HCT116 (cell line): ENCODE data around the gene FILIP1. TPM values are rescaled to one million over a fixed set of nuclear protein-coding genes. Genes with fewer than 3 reads are reported as not detected.

Source experiments
- ATAC-seq: fragments of 200-7000 bp; cut with Tn5 transposase; 2 replicates; pipeline ENCODE4 v1.9.1; 2020; ENCODE audit warnings: mild to moderate bottlenecking, moderate library complexity
- BruUV-seq: library from RNA; stranded (reverse); fragments of 400-500 nt; replicated peaks from 2 replicates; lab custom pipeline; 2021; lab: Mats Ljungman, UMichigan
- CTCF ChIA-PET: fragments of 300-600 bp; sonication (Branson Sonifier 250); formaldehyde crosslinking; loops from one replicate; lab custom pipeline; 2021; ENCODE audit warnings: antibody characterized with exemption; lab: Charles Lee
- POLR2A ChIA-PET: fragments of 300-600, 350-600 bp; sonication (Branson Sonifier 250); formaldehyde crosslinking; loops from one replicate; lab custom pipeline; 2021; ENCODE audit warnings: antibody characterized with exemption; lab: Charles Lee
- RAD21 ChIA-PET, 2 experiments: fragments of 300-600 bp; sonication (Branson Sonifier 250); formaldehyde crosslinking; loops; one replicate each; lab custom pipeline; 2023; ENCODE audit warnings: low total read pairs in 2 of 2; ENCODE audit not compliant: uncharacterized antibody in 2 of 2, unreplicated experiment in 2 of 2, low non-redundant PET in 1 of 2; lab: Charles Lee
- DNase-seq: peaks from one replicate; pipeline ENCODE4 v3.0.0-alpha.2; 2010; ENCODE audit warnings: low read depth, low spot score
- H2AFZ ChIP-seq: fragments of 200-600 bp; shearing (Covaris generic), sonication (generic); 2 replicates; pipeline ENCODE4 v1.6.1; 2017; ENCODE audit warnings: low read depth, mixed run types, mixed read lengths, antibody characterized with exemption, low read length; ENCODE audit not compliant: poor library complexity, severe bottlenecking
- H3K27ac ChIP-seq: 2 replicates; pipeline ENCODE4 v1.5.1; 2012; ENCODE audit warnings: low read depth, low read length
- H3K27me3 ChIP-seq: fragments of 200-600 bp; sonication (generic); 2 replicates; pipeline ENCODE4 v1.6.1; 2016; ENCODE audit warnings: mixed run types, low read length, mixed read lengths; ENCODE audit not compliant: insufficient read depth
- H3K36me3 ChIP-seq, 2 experiments: fragments of 200-500 bp in 1 of 2; fragments of 200-600 bp in 1 of 2; sonication (Bioruptor generic) in 1 of 2; sonication (generic) in 1 of 2; 2 replicates each; pipeline versions ENCODE4 v1.5.1 to v1.6.1; 2014 to 2016; ENCODE audit warnings: low read length in 2 of 2, inconsistent platforms in 1 of 2, mixed read lengths in 1 of 2, mixed run types in 1 of 2; ENCODE audit not compliant: insufficient read depth in 2 of 2, control insufficient read depth in 1 of 2
- H3K4me1 ChIP-seq, 2 experiments: fragments of 200-600 bp in 1 of 2; sonication (generic) in 1 of 2; 2 replicates each; pipeline versions ENCODE4 v1.5.1 to v1.6.1; 2012 to 2017; ENCODE audit warnings: low read length in 2 of 2, inconsistent platforms in 1 of 2, mild to moderate bottlenecking in 1 of 2, mixed read lengths in 1 of 2, mixed run types in 1 of 2, moderate library complexity in 1 of 2; ENCODE audit not compliant: insufficient read depth in 2 of 2, control insufficient read depth in 1 of 2
- H3K4me2 ChIP-seq: fragments of 200-600 bp; sonication (generic); 2 replicates; pipeline ENCODE4 v1.6.1; 2017; ENCODE audit warnings: mixed run types, low read length, mixed read lengths
- H3K4me3 ChIP-seq, 2 experiments: fragments of 200-600 bp in 1 of 2; sonication (generic) in 1 of 2; replicated peaks in 1 of 2; 2 replicates each; pipeline ENCODE4 v1.5.1; 2011 to 2016; ENCODE audit warnings: low read length in 2 of 2, control low read depth in 1 of 2, low read depth in 1 of 2, mild to moderate bottlenecking in 1 of 2, mixed read lengths in 1 of 2, mixed run types in 1 of 2
- H3K79me2 ChIP-seq: fragments of 200-600 bp; sonication (generic); 2 replicates; pipeline ENCODE4 v1.6.1; 2017; ENCODE audit warnings: mild to moderate bottlenecking, mixed run types, low read length, moderate library complexity, mixed read lengths; ENCODE audit not compliant: insufficient read depth
- H3K9ac ChIP-seq: fragments of 200-600 bp; sonication (generic); 2 replicates; pipeline ENCODE4 v1.6.1; 2016; ENCODE audit warnings: low read length, mixed read lengths
- H3K9me2 ChIP-seq: fragments of 200-600 bp; sonication (generic), shearing (Covaris generic); 2 replicates; pipeline ENCODE4 v1.6.1; 2017; ENCODE audit warnings: mixed run types, mild to moderate bottlenecking, moderate library complexity; ENCODE audit not compliant: insufficient read depth
- H3K9me3 ChIP-seq, 2 experiments: fragments of 200-500 bp in 1 of 2; fragments of 200-600 bp in 1 of 2; sonication (Bioruptor generic) in 1 of 2; sonication (generic) in 1 of 2; 2 replicates each; pipeline ENCODE4 v1.6.1; 2014 to 2017; ENCODE audit warnings: low read length in 2 of 2, mixed read lengths in 2 of 2, inconsistent platforms in 1 of 2, low read depth in 1 of 2, mild to moderate bottlenecking in 1 of 2, mixed run types in 1 of 2, moderate library complexity in 1 of 2; ENCODE audit not compliant: control insufficient read depth in 1 of 2, insufficient read depth in 1 of 2
- H4K20me1 ChIP-seq: fragments of 200-600 bp; sonication (generic), shearing (Covaris generic); 2 replicates; pipeline ENCODE4 v1.6.1; 2017; ENCODE audit warnings: mixed run types, mild to moderate bottlenecking, moderate library complexity; ENCODE audit not compliant: insufficient read depth
- CBX3 ChIP-seq: IDR thresholded peaks from 2 replicates; pipeline ENCODE4 v1.6.1; 2012; ENCODE audit warnings: low read depth
- EGR1 ChIP-seq: IDR thresholded peaks from 2 replicates; pipeline ENCODE4 v1.6.1; 2012; ENCODE audit warnings: low read depth
- EZH2 ChIP-seq: fragments of 200-600 bp; sonication (generic); IDR thresholded peaks from 2 replicates; pipeline ENCODE4 v1.6.1; 2017; ENCODE audit warnings: antibody characterized with exemption, mixed run types
- EZH2phosphoT487 ChIP-seq: fragments of 200-600 bp; IDR thresholded peaks from 2 replicates; pipeline ENCODE4 v1.6.1; 2018; ENCODE audit warnings: antibody characterized with exemption, borderline replicate concordance
- FOSL1 ChIP-seq: IDR thresholded peaks from 2 replicates; pipeline ENCODE4 v1.6.1; 2012; ENCODE audit warnings: low read depth
- JUND ChIP-seq: IDR thresholded peaks from 2 replicates; pipeline ENCODE4 v1.6.1; 2012
- POLR2A ChIP-seq: IDR thresholded peaks from 2 replicates; pipeline ENCODE4 v1.7.0; 2011; ENCODE audit warnings: borderline replicate concordance; ENCODE audit not compliant: insufficient read depth, insufficient read length; ENCODE audit errors: extremely low read depth
- RAD21 ChIP-seq: IDR thresholded peaks from 2 replicates; pipeline ENCODE4 v1.6.1; 2012; ENCODE audit warnings: low read depth, mild to moderate bottlenecking
- SIN3A ChIP-seq: IDR thresholded peaks from 2 replicates; pipeline ENCODE4 v1.6.1; 2012; ENCODE audit warnings: low read depth
- SP1 ChIP-seq: IDR thresholded peaks from 2 replicates; pipeline ENCODE4 v1.6.1; 2012; ENCODE audit warnings: low read depth
- SRF ChIP-seq: IDR thresholded peaks from 2 replicates; pipeline ENCODE4 v1.6.1; 2012; ENCODE audit warnings: low read depth
- TCF7L2 ChIP-seq: IDR thresholded peaks from 2 replicates; pipeline ENCODE4 v1.7.0; 2011; ENCODE audit warnings: borderline replicate concordance, inconsistent platforms; ENCODE audit not compliant: insufficient read depth, insufficient read length; ENCODE audit errors: extremely low read depth
- ZNF274 ChIP-seq: fragments of 200-500 bp; sonication (Bioruptor generic); IDR thresholded peaks from 2 replicates; pipeline ENCODE4 v1.6.1; 2014; ENCODE audit warnings: mild to moderate bottlenecking, low read depth, low read length, inconsistent platforms
- intact Hi-C: fragments of 100-400 bp; cut with micrococcal nuclease; formaldehyde crosslinking; loops from 2 replicates; pipeline ENCODE4 v1.10.0; 2022
- total RNA-seq: library from RNA; stranded (reverse); gene quantifications from one replicate; pipeline ENCODE4 v1.2.1, GENCODE V29; 2021; ENCODE audit not compliant: unreplicated experiment
- TF ChIP-seq, protein P1 (sequence below), 3 experiments: fragments of 200-600 bp in 1 of 3; sonication (generic) in 1 of 3; IDR thresholded peaks in 2 of 3; conservative IDR thresholded peaks in 1 of 3; 2 replicates each; pipeline ENCODE4 v1.5.1; 2012 to 2017; ENCODE audit warnings: low read depth in 2 of 3, low read length in 2 of 3, antibody characterized with exemption in 1 of 3, borderline replicate concordance in 1 of 3, control low read depth in 1 of 3, mild to moderate bottlenecking in 1 of 3, mixed read lengths in 1 of 3, mixed run types in 1 of 3, moderate library complexity in 1 of 3; ENCODE audit not compliant: insufficient read depth in 1 of 3
- TF ChIP-seq, protein P2 (sequence below): IDR thresholded peaks from 2 replicates; pipeline ENCODE4 v1.6.1; 2012
- TF ChIP-seq, protein P3 (sequence below): IDR thresholded peaks from 2 replicates; pipeline ENCODE4 v1.6.1; 2012

FILIP1 gene
- total RNA-seq, 1 experiment from 2014 or later, result 0.05 TPM

DNA sequence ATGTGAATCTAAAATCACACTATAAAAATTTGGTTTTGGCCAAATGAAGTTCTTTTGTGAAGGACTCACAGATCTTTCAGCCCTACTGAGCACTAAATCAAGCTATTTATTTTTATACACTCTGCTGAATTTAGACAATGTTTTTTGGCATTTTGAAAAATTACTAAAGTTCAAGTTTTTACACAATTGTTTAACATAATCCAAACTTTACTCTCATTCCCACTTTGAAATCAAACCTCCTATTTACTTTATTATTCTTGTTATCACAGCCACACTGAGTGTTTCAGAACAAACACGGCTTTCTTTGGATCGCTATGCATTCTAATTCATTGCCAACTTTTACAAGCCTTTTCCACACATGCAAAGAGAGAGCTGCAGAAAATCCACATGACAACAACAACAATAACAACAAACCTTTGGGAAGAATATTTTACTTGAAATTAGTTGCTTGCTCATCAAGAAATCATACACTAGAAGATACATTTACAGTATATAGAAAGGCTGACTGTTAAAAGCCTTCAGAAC lies 159.9 kb downstream of the FILIP1 start:
- Histone ChIP-seq H3K4me3 (no peak overlapping the region), H3K79me2 (no peaks in the 10 kb centered on the region), H3K4me2 (no peak overlapping the region), H3K9me3 (no peaks in the 10 kb centered on the region), H3K4me1 (no peaks in the 10 kb centered on the region), H3K9me2 (no peaks in the 10 kb centered on the region), H2AFZ (no peak overlapping the region), H3K27ac (no peak overlapping the region), H3K27me3 (no peaks in the 10 kb centered on the region), H3K9ac (no peak overlapping the region), H4K20me1 (no peaks in the 10 kb centered on the region), H3K36me3 (no peaks in the 10 kb centered on the region)
- ChIA-PET CTCF (interaction anchor here (0.8 to 1.3 kb wide), 1 partner anchor 36 kb away, joined by 3 to 4 read pairs; no protein-coding TSS in a partner anchor), RAD21 (no interaction called here), POLR2A (no interaction called here)
- intact Hi-C loops, result no loop called here
- no peak for TF ChIP-seq JUND
- BruUV-seq, result no TSS peak
- DNase-seq, result no peak
- no peak for ATAC-seq

DNA sequence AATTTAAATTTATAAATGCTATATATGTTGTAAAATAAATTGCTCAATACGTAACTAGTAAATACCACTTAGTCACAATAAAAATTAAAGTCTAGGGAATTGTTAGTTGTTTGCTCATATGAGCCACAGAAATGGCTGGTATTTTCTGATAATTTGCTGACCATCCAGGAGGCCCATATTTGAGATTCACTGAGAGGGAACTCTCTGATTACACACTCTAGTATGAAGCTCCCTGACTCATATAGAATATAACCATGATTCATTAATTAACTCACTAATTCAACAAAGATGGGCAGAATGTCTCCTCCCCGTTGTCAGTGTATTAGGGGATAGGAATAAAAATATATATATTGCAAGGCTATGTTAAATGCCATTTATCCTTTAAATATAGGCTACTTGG lies 162.4 kb downstream of the FILIP1 start:
- Histone ChIP-seq H3K79me2 (no peaks in the 10 kb centered on the region), H3K36me3 (no peaks in the 10 kb centered on the region), H3K27me3 (no peaks in the 10 kb centered on the region), H3K27ac (no peak overlapping the region), H3K9me2 (no peaks in the 10 kb centered on the region), H3K4me1 (no peaks in the 10 kb centered on the region), H3K9ac (no peak overlapping the region), H2AFZ (no peak overlapping the region), H3K4me3 (no peak overlapping the region), H3K9me3 (no peaks in the 10 kb centered on the region), H3K4me2 (no peak overlapping the region), H4K20me1 (no peaks in the 10 kb centered on the region)
- intact Hi-C loops, result no loop called here
- DNase-seq (no peak), ATAC-seq (no peak)
- no TSS peak for BruUV-seq
- ChIA-PET CTCF (no interaction called here), POLR2A (no interaction called here), RAD21 (no interaction called here)
- TF ChIP-seq, protein P1, sequence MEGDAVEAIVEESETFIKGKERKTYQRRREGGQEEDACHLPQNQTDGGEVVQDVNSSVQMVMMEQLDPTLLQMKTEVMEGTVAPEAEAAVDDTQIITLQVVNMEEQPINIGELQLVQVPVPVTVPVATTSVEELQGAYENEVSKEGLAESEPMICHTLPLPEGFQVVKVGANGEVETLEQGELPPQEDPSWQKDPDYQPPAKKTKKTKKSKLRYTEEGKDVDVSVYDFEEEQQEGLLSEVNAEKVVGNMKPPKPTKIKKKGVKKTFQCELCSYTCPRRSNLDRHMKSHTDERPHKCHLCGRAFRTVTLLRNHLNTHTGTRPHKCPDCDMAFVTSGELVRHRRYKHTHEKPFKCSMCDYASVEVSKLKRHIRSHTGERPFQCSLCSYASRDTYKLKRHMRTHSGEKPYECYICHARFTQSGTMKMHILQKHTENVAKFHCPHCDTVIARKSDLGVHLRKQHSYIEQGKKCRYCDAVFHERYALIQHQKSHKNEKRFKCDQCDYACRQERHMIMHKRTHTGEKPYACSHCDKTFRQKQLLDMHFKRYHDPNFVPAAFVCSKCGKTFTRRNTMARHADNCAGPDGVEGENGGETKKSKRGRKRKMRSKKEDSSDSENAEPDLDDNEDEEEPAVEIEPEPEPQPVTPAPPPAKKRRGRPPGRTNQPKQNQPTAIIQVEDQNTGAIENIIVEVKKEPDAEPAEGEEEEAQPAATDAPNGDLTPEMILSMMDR (IDR thresholded peaks at IDR 0.05 in 2 of 3, conservative IDR thresholded peaks at IDR 0.05 in 1 of 3; ENCODE audit: borderline replicate concordance in 1 of 3, insufficient read depth in 1 of 3, low read depth in 2 of 3, low read length in 2 of 3), result no peak
- TF ChIP-seq EGR1, result no peak
- no peak for TF ChIP-seq SRF
- TF ChIP-seq EZH2, result no peak
- TF ChIP-seq TCF7L2, result no peak
- no peak for TF ChIP-seq SP1
- no peak for TF ChIP-seq SIN3A
- TF ChIP-seq CBX3, result no peak
- TF ChIP-seq EZH2phosphoT487, result no peak
- TF ChIP-seq POLR2A, result no peak
- TF ChIP-seq, protein P2, sequence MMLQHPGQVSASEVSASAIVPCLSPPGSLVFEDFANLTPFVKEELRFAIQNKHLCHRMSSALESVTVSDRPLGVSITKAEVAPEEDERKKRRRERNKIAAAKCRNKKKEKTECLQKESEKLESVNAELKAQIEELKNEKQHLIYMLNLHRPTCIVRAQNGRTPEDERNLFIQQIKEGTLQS, result no peak
- no peak for TF ChIP-seq RAD21
- TF ChIP-seq, protein P3, sequence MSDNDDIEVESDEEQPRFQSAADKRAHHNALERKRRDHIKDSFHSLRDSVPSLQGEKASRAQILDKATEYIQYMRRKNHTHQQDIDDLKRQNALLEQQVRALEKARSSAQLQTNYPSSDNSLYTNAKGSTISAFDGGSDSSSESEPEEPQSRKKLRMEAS, result no peak
- no peak for TF ChIP-seq ZNF274
- TF ChIP-seq FOSL1, result no peak
